Adrenal gland (tissue), 5 donors: Measurements from ENCODE around the gene RSRC1.

ENCODE experiments used
- CTCF ChIP-seq, 6 experiments: fragments of 450-650 bp in 4 of 6; fragments of 200-600 bp in 2 of 6; sonication (generic) in 1 of 6; IDR thresholded peaks; 1 replicate in 5 of 6; 2 replicates in 1 of 6; pipeline versions ENCODE4 v1.5.1 to v1.8.0; 2016 to 2021; ENCODE audit warnings: antibody characterized with exemption in 6 of 6, mild to moderate bottlenecking in 2 of 6, moderate library complexity in 1 of 6
- POLR2A ChIP-seq, 2 donors: fragments of 450-650 bp; IDR thresholded peaks; one replicate each; pipeline ENCODE4 v1.6.1; 2017; ENCODE audit warnings: antibody characterized with exemption in 2 of 2, mild to moderate bottlenecking in 2 of 2, moderate library complexity in 1 of 2
- donor health status: DM: no; HTN: no; CAD: no.

GRCh38 chr3:158102242-158103080, 7.4 kb upstream of the RSRC1 start:
- TF ChIP-seq CTCF (IDR thresholded peaks at IDR 0.05) (no peak), POLR2A (IDR thresholded peaks at IDR 0.05) (no peak)
